GM19025 (cell line): Measurements from ENCODE around the gene TMBIM4.

ENCODE experiments used
- ATAC-seq: cut with Tn5 transposase; IDR thresholded peaks from one replicate; pipeline ENCODE4 v1.9.1; 2021; ENCODE audit warnings: mild to moderate bottlenecking, low read depth, moderate library complexity; ENCODE audit not compliant: unreplicated experiment

The TMBIM4 gene

GRCh38 chr12:66103016-66103913 is 66.5 kb downstream of the TMBIM4 start:
- no peak for ATAC-seq

- peak; percentile 70 for ATAC-seq
Measured at GRCh38 chr12:66092559-66093269, 77.1 kb downstream of the TMBIM4 start.

DNA sequence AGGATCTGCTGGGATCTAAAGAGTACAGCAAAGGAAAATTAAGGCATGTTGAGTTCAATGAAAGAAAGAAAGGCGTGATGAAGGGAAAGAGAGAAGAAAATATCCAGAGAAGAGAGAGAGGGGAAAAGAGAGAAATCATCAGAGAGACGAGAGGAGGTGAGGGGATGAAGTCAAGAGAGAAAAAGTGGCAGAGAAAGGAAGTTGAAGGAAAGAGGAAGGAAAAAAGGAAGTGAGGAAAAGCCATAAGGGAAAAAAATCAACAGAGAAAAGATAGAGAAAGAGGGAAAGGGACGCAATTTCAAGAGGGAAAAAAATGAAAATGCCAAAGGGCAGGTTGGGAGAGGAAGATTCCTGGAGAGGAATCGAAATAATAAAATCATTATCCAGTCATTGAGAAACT is 79.6 kb downstream of the TMBIM4 start:
- ATAC-seq, result no peak

GRCh38 chr12:66087365-66087943 is 82.3 kb downstream of the TMBIM4 start:
- peak; percentile 53 for ATAC-seq

- no peak for ATAC-seq
Measured at GRCh38 chr12:66085998-66086397, 83.8 kb downstream of the TMBIM4 start.
